NCI-H1417 (cell line): ENCODE measurements around the gene GRIK5.
"Not testable (repeated sequence)": the region's sequence is repeated elsewhere in the genome, so short reads cannot be mapped to it uniquely, and the experiment has no call there.

Experiments
- DNase-seq, 3 experiments: peaks; one replicate each; lab custom pipeline; 2025; lab: John Stamatoyannopoulos, UW

Gene GRIK5

GRCh38 chr19:42051166-42052115 lies 18.6 kb downstream of the GRIK5 start:
- DNase-seq, result no peak

- peak in 1 of 3 experiments; percentile 46 for DNase-seq
Observed at GRCh38 chr19:42048992-42049391, 21.0 kb downstream of the GRIK5 start.

- no peak for DNase-seq
Observed at GRCh38 chr19:42045575-42045974, 24.4 kb downstream of the GRIK5 start.

- DNase-seq, result no peak
Observed at GRCh38 chr19:42042455-42043170, 27.4 kb downstream of the GRIK5 start.

- not testable (repeated sequence) for DNase-seq
Observed at GRCh38 chr19:42040491-42040890, 29.5 kb downstream of the GRIK5 start.

GRCh38 chr19:42040031-42040430 lies 30.0 kb downstream of the GRIK5 start:
- DNase-seq, result no peak

GRCh38 chr19:42038666-42039065 lies 31.3 kb downstream of the GRIK5 start:
- DNase-seq, result peak in 1 of 3 experiments; percentile 88

- no peak for DNase-seq
Observed at GRCh38 chr19:42037649-42038048, 32.4 kb downstream of the GRIK5 start.

- peak; percentile 31 to 80 (median 69) for DNase-seq
Observed at GRCh38 chr19:42034640-42035391, 35.2 kb downstream of the GRIK5 start.

- no peak for DNase-seq
Observed at GRCh38 chr19:42033413-42033812, 36.6 kb downstream of the GRIK5 start.

- peak; percentile 87 to 99 (median 98) for DNase-seq
Observed at GRCh38 chr19:42032431-42032830, 37.6 kb downstream of the GRIK5 start.

GRCh38 chr19:42030645-42031440 lies 39.2 kb downstream of the GRIK5 start:
- no peak for DNase-seq

GRCh38 chr19:42028304-42029216 lies 41.4 kb downstream of the GRIK5 start:
- no peak for DNase-seq

- no peak for DNase-seq
Observed at GRCh38 chr19:42024622-42025111, 45.3 kb downstream of the GRIK5 start.

GRCh38 chr19:42023943-42024260 lies 46.1 kb downstream of the GRIK5 start:
- no peak for DNase-seq

- no peak for DNase-seq
Observed at GRCh38 chr19:42023121-42023942, 46.7 kb downstream of the GRIK5 start.

- no peak for DNase-seq
Observed at GRCh38 chr19:42022616-42023015, 47.4 kb downstream of the GRIK5 start.

GRCh38 chr19:42021185-42021584 lies 48.8 kb downstream of the GRIK5 start:
- DNase-seq, result no peak

- no peak for DNase-seq
Observed at GRCh38 chr19:42018503-42019193, 51.4 kb downstream of the GRIK5 start.
